Endothelial cell of umbilical vein (primary cell): Measurements from ENCODE around the gene DUSP8. TPM values are rescaled to one million over a fixed set of nuclear protein-coding genes. Genes with fewer than 3 reads are reported as not detected.

Experiments used
- BruUV-seq: library from RNA; stranded (reverse); fragments of 400-500 nt; replicated peaks from 2 replicates; lab custom pipeline; 2021; lab: Mats Ljungman, UMichigan
- CTCF ChIA-PET: fragments of 300-600, 350-600 bp; sonication (Branson Sonifier 250); formaldehyde crosslinking; loops from one replicate; lab custom pipeline; 2021; ENCODE audit warnings: antibody characterized with exemption, inconsistent platforms; lab: Charles Lee
- POLR2A ChIA-PET: fragments of 300-600, 350-600 bp; sonication (Branson Sonifier 250); formaldehyde crosslinking; loops from one replicate; lab custom pipeline; 2021; ENCODE audit warnings: antibody characterized with exemption, inconsistent platforms; lab: Charles Lee
- DNase-seq: peaks from one replicate; pipeline ENCODE4 v3.0.0-alpha.2; 2011; ENCODE audit warnings: low read depth, low spot score
- FAIRE-seq: peaks from 2 replicates; lab custom pipeline; 2011; peaks lifted over from hg19 to GRCh38; lab: Jason Lieb, UNC
- H2AFZ ChIP-seq: 2 replicates; pipeline ENCODE4 v1.6.0; 2012; ENCODE audit warnings: low read depth, low read length, control low read depth, inconsistent platforms
- H3K27ac ChIP-seq: 2 replicates; pipeline ENCODE4 v1.5.1; 2011; ENCODE audit warnings: low read depth, mild to moderate bottlenecking, control low read depth, low read length, moderate library complexity; ENCODE audit not compliant: insufficient read depth
- H3K27me3 ChIP-seq, 2 experiments: 2 replicates each; pipeline versions ENCODE4 v1.6.0 to v1.6.1; 2011; ENCODE audit warnings: low read length in 2 of 2, mixed read lengths in 1 of 2; ENCODE audit not compliant: control insufficient read depth in 2 of 2, insufficient read depth in 2 of 2
- H3K36me3 ChIP-seq, 2 experiments: 2 replicates in 1 of 2; 3 replicates in 1 of 2; pipeline ENCODE4 v1.5.1; 2011; ENCODE audit warnings: low read length in 2 of 2, mild to moderate bottlenecking in 1 of 2, moderate library complexity in 1 of 2; ENCODE audit not compliant: control insufficient read depth in 2 of 2, insufficient read depth in 2 of 2; ENCODE audit errors: extremely low read depth in 1 of 2
- H3K4me1 ChIP-seq: 3 replicates; pipeline ENCODE4 v1.5.1; 2011; ENCODE audit warnings: mild to moderate bottlenecking, low read length; ENCODE audit not compliant: control insufficient read depth, insufficient read depth; ENCODE audit errors: extremely low read depth
- H3K4me2 ChIP-seq: 2 replicates; pipeline ENCODE4 v1.6.1; 2011; ENCODE audit warnings: low read length, control low read depth, mixed read lengths; ENCODE audit not compliant: insufficient read depth
- H3K4me3 ChIP-seq, 3 experiments: fragments of 200-600 bp in 1 of 3; sonication (generic), shearing (Covaris generic) in 1 of 3; replicated peaks in 1 of 3; 2 replicates each; pipeline ENCODE4 v1.5.1; 2011 to 2016; ENCODE audit warnings: control low read depth in 3 of 3, low read length in 3 of 3, mild to moderate bottlenecking in 2 of 3, inconsistent platforms in 1 of 3, low read depth in 1 of 3, moderate library complexity in 1 of 3; ENCODE audit not compliant: insufficient read depth in 1 of 3
- H3K79me2 ChIP-seq: 2 replicates; pipeline ENCODE4 v1.6.0; 2012; ENCODE audit warnings: low read length, inconsistent platforms; ENCODE audit not compliant: control insufficient read depth, insufficient read depth
- H3K9ac ChIP-seq: replicated peaks from 2 replicates; pipeline ENCODE3; 2011; ENCODE audit warnings: low read length, control low read depth; ENCODE audit not compliant: insufficient read depth; ENCODE audit errors: extremely low read depth
- H3K9me1 ChIP-seq: replicated peaks from 3 replicates; pipeline ENCODE4 v1.6.0; 2011; ENCODE audit warnings: mild to moderate bottlenecking, low read length; ENCODE audit not compliant: control insufficient read depth, insufficient read depth; ENCODE audit errors: extremely low read depth
- H3K9me3 ChIP-seq: replicated peaks from 2 replicates; pipeline ENCODE4 v1.5.1; 2012; ENCODE audit warnings: low read length, inconsistent platforms; ENCODE audit not compliant: control insufficient read depth, insufficient read depth
- H4K20me1 ChIP-seq: replicated peaks from 2 replicates; pipeline ENCODE3; 2011; ENCODE audit warnings: mild to moderate bottlenecking, low read length; ENCODE audit not compliant: control insufficient read depth, insufficient read depth; ENCODE audit errors: extremely low read depth
- EZH2 ChIP-seq: IDR thresholded peaks from 2 replicates; pipeline ENCODE4 v1.6.1; 2012; ENCODE audit warnings: borderline replicate concordance, low read depth, mild to moderate bottlenecking, moderate library complexity, low read length, inconsistent platforms; ENCODE audit not compliant: severe bottlenecking
- FOS ChIP-seq: IDR thresholded peaks from 2 replicates; pipeline ENCODE4 v1.6.1; 2011; ENCODE audit warnings: mild to moderate bottlenecking, low read length, moderate library complexity, borderline replicate concordance; ENCODE audit not compliant: insufficient read depth
- GATA2 ChIP-seq: IDR thresholded peaks from 2 replicates; pipeline ENCODE4 v1.7.0; 2011; ENCODE audit warnings: low read depth, mild to moderate bottlenecking, moderate library complexity, mixed read lengths, low read length; ENCODE audit not compliant: insufficient read length, insufficient read depth
- JUN ChIP-seq: IDR thresholded peaks from 2 replicates; pipeline ENCODE4 v1.6.1; 2011; ENCODE audit warnings: borderline replicate concordance, low read depth; ENCODE audit not compliant: insufficient read length, insufficient read depth
- MYC ChIP-seq: IDR thresholded peaks from one replicate; pipeline ENCODE4 v1.6.1; 2011; ENCODE audit warnings: mild to moderate bottlenecking, low read depth, low read length
- POLR2A ChIP-seq: IDR thresholded peaks from 2 replicates; pipeline ENCODE4 v1.6.1; 2012; ENCODE audit warnings: low read depth, mild to moderate bottlenecking, control low read depth, low read length
- POLR2AphosphoS5 ChIP-seq: IDR thresholded peaks from 2 replicates; pipeline ENCODE4 v1.6.1; 2012; ENCODE audit warnings: low read depth, mild to moderate bottlenecking, control low read depth, low read length, moderate library complexity; ENCODE audit not compliant: insufficient read depth
- dilution Hi-C: fragments of 300-500 bp; cut with MboI; formaldehyde crosslinking; loops from one replicate; pipeline ENCODE4 v1.15.0; 2019; ENCODE audit warnings: low sequenced_read_pairs; ENCODE audit not compliant: extremely low pct_ligation_motif_present
- intact Hi-C: fragments of 100-400 bp; cut with micrococcal nuclease; formaldehyde crosslinking; loops from one replicate; pipeline ENCODE4 v1.10.0; 2022
- polyA plus RNA-seq, 4 experiments: library from polyadenylated mRNA; depleted of rRNA in 3 of 4; stranded (reverse) in 3 of 4; unstranded in 1 of 4; fragments of >200 nt; gene quantifications; 2 replicates each; pipeline versions ENCODE4 v1.2.1 to v1.2.3, GENCODE V29; 2011 to 2012; ENCODE audit warnings: missing spikeins in 1 of 4
- total RNA-seq: library from RNA; stranded (reverse); gene quantifications from 2 replicates; pipeline ENCODE4 v1.2.3, GENCODE V29; 2021
- TF ChIP-seq, protein P1 (sequence below): IDR thresholded peaks from 2 replicates; pipeline ENCODE4 v1.6.1; 2011; ENCODE audit not compliant: insufficient read depth, insufficient read length
- TF ChIP-seq, protein P2 (sequence below), 2 donors: IDR thresholded peaks; 1 replicate in 1 of 2; 2 replicates in 1 of 2; pipeline ENCODE4 v1.5.1; 2011; ENCODE audit warnings: low read length in 2 of 2, mild to moderate bottlenecking in 2 of 2, moderate library complexity in 2 of 2, control low read depth in 1 of 2, inconsistent platforms in 1 of 2, low read depth in 1 of 2; ENCODE audit not compliant: insufficient read depth in 1 of 2; ENCODE audit errors: extremely low read depth in 1 of 2

DUSP8 gene
- total and polyA plus RNA-seq, 2 donors (not counting 3 experiments of a cell fraction or from before 2014, with no cell fraction given) = 4.6 to 5.9 TPM

DNA sequence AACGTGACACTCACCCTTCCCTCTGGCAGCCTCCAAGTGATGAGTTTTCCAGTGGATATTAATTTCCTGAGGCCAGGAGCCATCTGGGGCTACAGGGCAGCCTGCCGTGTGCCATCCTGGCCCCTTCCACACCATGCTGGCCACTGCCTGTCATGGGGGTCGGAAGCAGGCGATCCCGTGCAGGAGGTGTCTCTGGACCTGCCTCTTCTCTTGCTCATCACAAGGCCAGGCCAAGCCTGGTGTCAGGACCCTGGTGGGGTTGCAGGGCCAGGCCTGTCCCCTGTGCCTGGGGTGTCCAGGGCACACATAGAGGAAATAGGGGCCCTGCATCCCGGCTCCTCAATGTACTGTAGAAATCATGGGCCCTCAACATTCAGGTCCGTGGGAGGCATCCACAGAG lies 32.6 kb upstream of the DUSP8 start:
- Histone ChIP-seq H3K9me1 (no peaks in the 10 kb centered on the region), H3K4me2 (no peak overlapping the region), H4K20me1 (no peaks in the 10 kb centered on the region), H3K4me1 (no peaks in the 10 kb centered on the region), H3K79me2 (no peaks in the 10 kb centered on the region), H3K4me3 (no peak overlapping the region), H3K9ac (no peak overlapping the region), H3K27ac (no peak overlapping the region), H2AFZ (no peak overlapping the region), H3K9me3 (no peaks in the 10 kb centered on the region), H3K27me3 (peaks cover 0 to 2% of the 10 kb centered on the region in 2 experiments), H3K36me3 (no peaks in the 10 kb centered on the region)
- no peak for FAIRE-seq
- DNase-seq = no peak
- dilution Hi-C loops = no loop called here
- BruUV-seq = no TSS peak
- intact Hi-C loops = no loop called here
- CTCF ChIA-PET = interaction anchor here (0.8 to 1.5 kb wide), 2 partner anchors 10 to 30 kb away, joined by 3 to 11 read pairs; no protein-coding TSS in a partner anchor
- no peak for TF ChIP-seq FOS
- no peak for TF ChIP-seq POLR2AphosphoS5
- TF ChIP-seq POLR2A = no peak
- TF ChIP-seq EZH2 = no peak
- TF ChIP-seq, protein P1, sequence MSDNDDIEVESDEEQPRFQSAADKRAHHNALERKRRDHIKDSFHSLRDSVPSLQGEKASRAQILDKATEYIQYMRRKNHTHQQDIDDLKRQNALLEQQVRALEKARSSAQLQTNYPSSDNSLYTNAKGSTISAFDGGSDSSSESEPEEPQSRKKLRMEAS = no peak
- no peak for TF ChIP-seq GATA2
- no peak for TF ChIP-seq JUN
- TF ChIP-seq MYC = no peak
- TF ChIP-seq, protein P2, sequence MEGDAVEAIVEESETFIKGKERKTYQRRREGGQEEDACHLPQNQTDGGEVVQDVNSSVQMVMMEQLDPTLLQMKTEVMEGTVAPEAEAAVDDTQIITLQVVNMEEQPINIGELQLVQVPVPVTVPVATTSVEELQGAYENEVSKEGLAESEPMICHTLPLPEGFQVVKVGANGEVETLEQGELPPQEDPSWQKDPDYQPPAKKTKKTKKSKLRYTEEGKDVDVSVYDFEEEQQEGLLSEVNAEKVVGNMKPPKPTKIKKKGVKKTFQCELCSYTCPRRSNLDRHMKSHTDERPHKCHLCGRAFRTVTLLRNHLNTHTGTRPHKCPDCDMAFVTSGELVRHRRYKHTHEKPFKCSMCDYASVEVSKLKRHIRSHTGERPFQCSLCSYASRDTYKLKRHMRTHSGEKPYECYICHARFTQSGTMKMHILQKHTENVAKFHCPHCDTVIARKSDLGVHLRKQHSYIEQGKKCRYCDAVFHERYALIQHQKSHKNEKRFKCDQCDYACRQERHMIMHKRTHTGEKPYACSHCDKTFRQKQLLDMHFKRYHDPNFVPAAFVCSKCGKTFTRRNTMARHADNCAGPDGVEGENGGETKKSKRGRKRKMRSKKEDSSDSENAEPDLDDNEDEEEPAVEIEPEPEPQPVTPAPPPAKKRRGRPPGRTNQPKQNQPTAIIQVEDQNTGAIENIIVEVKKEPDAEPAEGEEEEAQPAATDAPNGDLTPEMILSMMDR (IDR thresholded peaks at IDR 0.05; ENCODE audit: extremely low read depth in 1 of 2, insufficient read depth in 1 of 2, low read depth in 1 of 2, low read length in 2 of 2) = no peak
- POLR2A ChIA-PET = no interaction called here
